ENCODE measurements around the gene CTCF.

CTCF gene

GRCh38 chr16:67683767-67684166 lies 121.4 kb downstream of the CTCF start:
- no peak for DNase-seq (ENCODE audit: low read depth)

GRCh38 chr16:67685388-67686112 lies 123.2 kb downstream of the CTCF start:
- DNase-seq (ENCODE audit: low read depth), result no peak
